GM21367 (cell line): ENCODE results near the gene SMOC2.
"Not testable (repeated sequence)": the region's sequence is repeated elsewhere in the genome, so short reads cannot be mapped to it uniquely, and the experiment has no call there.

Experiments used
- ATAC-seq: cut with Tn5 transposase; IDR thresholded peaks from one replicate; pipeline ENCODE4 v1.9.1; 2021; ENCODE audit not compliant: unreplicated experiment

Gene SMOC2

GRCh38 chr6:168674595-168674994 lies 233.6 kb downstream of the SMOC2 start:
- no peak for ATAC-seq

DNA sequence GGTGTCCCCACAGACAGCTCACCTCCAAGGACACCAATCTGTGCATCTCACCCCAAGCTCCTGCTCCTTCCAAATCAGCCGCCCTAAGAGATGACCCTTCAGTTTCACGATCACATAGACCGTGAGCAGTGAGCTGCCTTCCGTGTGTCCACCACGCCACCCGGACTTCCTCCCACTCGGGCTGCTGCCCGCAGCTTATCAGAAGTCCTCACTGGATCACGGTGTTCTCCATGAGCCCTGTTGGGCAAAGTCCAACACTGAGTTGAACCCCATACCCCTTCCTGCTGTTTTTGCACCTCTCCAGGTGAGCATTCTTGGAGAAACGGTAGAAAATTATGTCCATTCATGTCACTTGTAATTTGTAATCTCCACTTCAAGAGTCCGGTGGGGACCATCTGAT lies 234.4 kb downstream of the SMOC2 start:
- ATAC-seq: no peak

- ATAC-seq: no peak
These were observed 235.1 kb downstream of the SMOC2 start for GRCh38 chr6:168675933-168676551.

GRCh38 chr6:168676552-168677322 lies 235.8 kb downstream of the SMOC2 start:
- no peak for ATAC-seq

DNA sequence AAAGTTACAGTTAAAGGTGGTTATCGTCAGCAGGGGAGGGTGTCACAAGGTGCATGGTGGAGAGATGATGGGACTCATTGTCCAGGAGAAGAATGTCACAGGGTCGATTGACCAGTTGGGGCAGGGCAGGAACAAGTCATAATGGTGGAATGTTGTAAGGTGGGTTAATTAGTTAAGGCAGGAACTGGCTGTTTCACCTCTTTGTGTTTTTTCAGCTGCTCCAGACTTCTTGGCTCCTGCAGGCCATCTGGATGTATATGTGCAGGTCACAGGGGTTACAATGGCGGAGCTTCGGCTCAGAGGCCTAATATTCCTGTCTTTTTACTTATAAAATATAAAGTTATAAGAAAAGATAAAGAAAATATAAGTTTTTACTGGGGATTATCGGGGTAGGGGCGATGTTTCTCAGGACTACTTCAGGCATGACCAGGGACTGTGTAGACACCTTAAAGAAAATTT lies 236.4 kb downstream of the SMOC2 start:
- ATAC-seq: not testable (repeated sequence)

GRCh38 chr6:168678077-168678476 lies 237.1 kb downstream of the SMOC2 start:
- ATAC-seq: no peak

DNA sequence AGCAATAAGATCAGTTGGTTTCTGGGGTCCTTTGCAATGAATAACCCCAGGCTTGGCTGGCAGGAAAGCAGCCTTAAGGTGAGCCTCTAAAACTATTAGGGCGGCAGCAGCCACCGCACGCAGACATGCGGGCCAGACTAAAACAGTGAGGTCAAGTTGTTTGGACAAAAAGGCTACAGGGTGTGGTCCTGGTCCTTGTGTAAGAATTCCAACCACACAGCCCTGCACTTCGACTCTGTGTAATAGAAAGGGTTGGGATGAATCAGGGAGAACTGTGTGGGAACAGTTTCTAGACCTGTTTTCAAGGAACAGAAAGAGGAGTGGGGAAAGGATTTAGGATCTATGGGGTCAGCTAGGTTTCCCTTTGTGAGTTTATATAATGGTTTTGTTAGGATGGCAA lies 237.6 kb downstream of the SMOC2 start:
- ATAC-seq: no peak

GRCh38 chr6:168681748-168682147 lies 240.8 kb downstream of the SMOC2 start:
- no peak for ATAC-seq

DNA sequence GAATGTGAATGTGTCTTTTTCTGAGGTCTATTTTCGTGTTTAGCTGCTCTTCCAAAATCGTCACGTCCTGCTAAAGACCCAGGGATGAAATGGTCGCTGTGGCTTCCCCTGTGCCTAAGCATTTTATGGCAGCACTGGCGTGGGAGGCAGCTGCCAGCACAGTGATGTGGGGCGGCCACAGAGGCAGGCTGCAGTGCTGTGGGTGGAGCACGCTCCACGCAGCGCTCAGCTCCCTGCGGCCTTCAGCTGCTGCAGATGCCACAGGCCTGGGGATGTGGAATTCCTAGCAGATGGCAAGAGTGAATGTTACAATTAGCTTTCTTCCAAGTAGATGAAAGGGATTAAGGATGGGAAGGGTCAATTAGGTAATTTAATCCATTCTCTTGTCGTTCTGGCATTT lies 242.6 kb downstream of the SMOC2 start:
- no peak for ATAC-seq

DNA sequence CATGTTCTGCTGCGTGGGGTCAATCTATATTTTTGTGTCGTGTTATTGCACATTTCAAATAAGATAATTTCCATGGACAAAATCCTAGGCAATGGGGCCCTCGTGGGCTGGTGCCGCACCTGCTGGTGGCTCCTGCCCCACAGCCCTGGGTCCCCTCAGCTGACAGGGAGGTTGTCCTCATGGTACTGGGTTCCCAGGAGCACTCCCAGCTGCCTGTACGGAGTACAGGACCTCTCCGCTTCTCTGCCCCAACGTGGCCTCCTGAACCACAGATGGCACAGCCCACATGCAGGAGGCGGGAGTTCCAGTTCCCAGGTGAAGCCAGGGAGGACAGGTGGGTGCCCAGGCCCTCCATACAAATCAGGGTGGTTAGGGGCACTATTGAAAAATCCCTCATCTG lies 243.5 kb downstream of the SMOC2 start:
- ATAC-seq: no peak

DNA sequence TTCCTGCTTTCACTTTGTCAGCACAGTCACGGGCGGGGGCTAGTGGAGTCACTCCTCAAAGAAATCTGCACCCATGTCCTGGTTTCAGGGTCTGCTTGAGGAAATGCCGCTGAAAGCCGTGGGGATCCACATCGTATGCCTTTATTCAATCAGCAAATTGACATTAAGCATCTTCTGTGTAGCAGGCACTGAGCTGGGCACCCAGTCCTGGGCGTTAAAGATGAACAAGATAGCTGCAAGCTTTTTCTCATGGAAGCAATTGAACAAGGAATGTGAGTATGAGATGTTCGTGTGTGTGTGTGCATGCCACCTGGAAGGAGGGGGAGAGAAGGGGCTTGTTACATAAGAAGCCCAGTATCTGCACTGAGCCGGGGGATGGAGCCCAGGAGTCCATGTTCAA lies 243.9 kb downstream of the SMOC2 start:
- no peak for ATAC-seq

DNA sequence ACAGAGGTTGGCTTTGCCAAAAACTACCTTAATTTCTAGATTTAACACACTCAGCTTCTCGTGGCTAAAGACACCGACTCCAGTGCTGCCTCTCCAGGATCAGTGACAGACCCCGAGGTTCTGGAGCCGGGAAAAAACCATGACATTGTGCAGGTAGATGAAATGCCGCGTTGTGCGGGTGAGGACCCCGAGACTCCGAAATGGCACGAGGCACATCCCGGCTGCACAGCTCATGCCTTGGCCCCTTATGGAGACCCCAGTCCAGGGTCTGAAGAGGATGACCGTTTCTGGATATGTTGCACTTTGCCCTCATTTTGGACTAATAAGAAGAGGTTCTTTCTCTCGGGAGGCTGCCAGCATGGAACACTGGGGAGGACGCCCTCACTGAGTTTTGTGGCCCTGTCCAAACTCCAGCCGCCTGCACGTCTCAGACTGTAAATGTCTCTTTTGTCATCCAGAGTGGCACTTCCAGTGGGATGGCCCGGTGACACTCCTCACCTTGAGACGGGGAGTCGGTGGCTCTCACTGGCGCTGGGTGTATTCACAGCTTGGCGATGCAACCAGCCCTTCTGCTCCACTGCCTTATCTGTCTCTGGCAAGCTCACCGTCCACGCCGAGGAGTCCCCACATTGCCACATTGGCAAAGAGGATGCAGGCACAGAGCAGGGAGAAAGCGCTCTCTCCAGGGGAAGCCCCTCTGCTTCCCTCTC lies 245.2 kb downstream of the SMOC2 start:
- ATAC-seq: no peak

- no peak for ATAC-seq
These were observed 246.1 kb downstream of the SMOC2 start for GRCh38 chr6:168686831-168687730.

- no peak for ATAC-seq
These were observed 249.3 kb downstream of the SMOC2 start for GRCh38 chr6:168690271-168690670.

DNA sequence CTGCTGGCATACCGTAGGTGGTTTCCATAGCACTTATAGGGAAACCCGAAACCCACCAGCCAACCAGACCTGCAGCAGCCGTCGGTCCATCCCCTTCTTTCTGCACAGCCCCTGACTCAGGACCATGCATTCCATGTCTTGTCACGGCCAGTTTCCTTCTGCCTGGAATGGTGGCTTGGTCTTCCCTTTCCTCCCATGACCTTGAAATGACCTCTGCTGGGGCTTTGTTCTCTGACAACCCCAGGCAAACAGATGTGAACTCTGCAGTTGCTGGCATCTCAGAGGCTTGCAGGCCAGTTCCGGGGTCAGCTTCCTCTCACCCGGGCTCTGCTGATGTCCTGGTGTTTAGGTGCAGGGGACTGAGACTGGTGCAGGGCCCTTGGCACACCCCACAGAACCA lies 250.8 kb downstream of the SMOC2 start:
- ATAC-seq: no peak

DNA sequence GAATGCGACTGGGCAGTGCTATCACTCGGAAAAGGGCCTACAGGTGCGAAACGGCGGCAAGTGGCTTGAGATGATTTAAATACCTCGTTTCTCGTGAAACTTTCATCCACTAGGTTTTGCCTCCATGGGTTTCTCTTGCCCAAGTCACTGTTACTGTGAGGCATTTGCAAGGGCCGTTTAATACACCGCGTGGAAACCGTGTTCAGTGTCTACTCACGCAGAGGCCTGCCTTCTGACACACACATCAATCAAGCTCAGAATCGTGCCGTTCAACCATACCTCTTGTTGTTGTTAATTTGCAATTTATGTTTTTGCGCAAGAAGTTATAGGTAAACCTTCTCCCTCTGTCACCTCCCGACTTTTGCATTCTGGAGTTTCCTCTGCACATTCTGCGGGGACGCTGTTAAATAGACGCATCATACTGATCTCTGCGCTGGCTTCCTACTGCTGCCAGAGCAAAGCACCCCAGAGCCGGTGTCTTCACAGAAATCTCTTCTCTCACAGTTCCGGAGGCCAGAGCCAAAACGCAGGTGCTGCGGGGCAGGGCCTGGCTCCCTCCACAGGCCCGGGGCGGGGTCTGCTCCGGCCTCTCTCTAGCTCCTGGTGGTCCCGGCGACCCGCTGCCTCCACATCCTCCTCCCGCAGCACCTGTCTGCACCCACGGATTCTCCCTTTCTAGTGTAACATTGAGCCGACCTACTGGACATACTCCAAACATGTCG lies 251.4 kb downstream of the SMOC2 start:
- ATAC-seq: no peak

- not testable (repeated sequence) for ATAC-seq
These were observed 251.9 kb downstream of the SMOC2 start for GRCh38 chr6:168692915-168693257.

GRCh38 chr6:168694797-168695196 lies 253.8 kb downstream of the SMOC2 start:
- not testable (repeated sequence) for ATAC-seq

- ATAC-seq: no peak
These were observed 254.7 kb downstream of the SMOC2 start for GRCh38 chr6:168695701-168696100.

DNA sequence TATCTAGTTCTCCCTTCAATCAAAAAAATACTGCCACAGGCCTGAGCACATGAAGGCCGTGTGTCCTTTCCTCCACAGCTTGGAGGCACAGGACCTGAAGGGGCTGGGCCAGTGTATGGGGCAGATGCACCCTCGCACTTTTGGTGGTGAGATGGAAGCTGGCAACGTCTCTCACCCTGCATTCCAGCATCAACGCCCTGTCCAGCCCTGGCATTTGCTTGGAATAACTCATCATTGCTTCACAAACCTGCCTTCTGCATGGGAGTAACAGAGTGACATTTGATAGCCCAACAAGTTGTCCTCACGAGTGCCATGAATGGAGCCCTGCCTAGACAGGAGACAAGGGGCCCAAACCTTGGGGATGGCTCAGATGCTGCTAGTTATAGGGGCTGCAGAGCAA lies 257.9 kb downstream of the SMOC2 start:
- no peak for ATAC-seq
